Endothelial cell of umbilical vein (primary cell): Measurements from ENCODE around the gene ZSCAN5B. TPM values are rescaled to one million over a fixed set of nuclear protein-coding genes. Genes with fewer than 3 reads are reported as not detected.

Experiments
- BruUV-seq: library from RNA; stranded (reverse); fragments of 400-500 nt; replicated peaks from 2 replicates; lab custom pipeline; 2021; lab: Mats Ljungman, UMichigan
- CTCF ChIA-PET: fragments of 300-600, 350-600 bp; sonication (Branson Sonifier 250); formaldehyde crosslinking; loops from one replicate; lab custom pipeline; 2021; ENCODE audit warnings: antibody characterized with exemption, inconsistent platforms; lab: Charles Lee
- POLR2A ChIA-PET: fragments of 300-600, 350-600 bp; sonication (Branson Sonifier 250); formaldehyde crosslinking; loops from one replicate; lab custom pipeline; 2021; ENCODE audit warnings: antibody characterized with exemption, inconsistent platforms; lab: Charles Lee
- DNase-seq: peaks from one replicate; pipeline ENCODE4 v3.0.0-alpha.2; 2011; ENCODE audit warnings: low read depth, low spot score
- FAIRE-seq: peaks from 2 replicates; lab custom pipeline; 2011; peaks lifted over from hg19 to GRCh38; lab: Jason Lieb, UNC
- H2AFZ ChIP-seq: 2 replicates; pipeline ENCODE4 v1.6.0; 2012; ENCODE audit warnings: low read depth, low read length, control low read depth, inconsistent platforms
- H3K27ac ChIP-seq: 2 replicates; pipeline ENCODE4 v1.5.1; 2011; ENCODE audit warnings: low read depth, mild to moderate bottlenecking, control low read depth, low read length, moderate library complexity; ENCODE audit not compliant: insufficient read depth
- H3K27me3 ChIP-seq, 2 experiments: 2 replicates each; pipeline versions ENCODE4 v1.6.0 to v1.6.1; 2011; ENCODE audit warnings: low read length in 2 of 2, mixed read lengths in 1 of 2; ENCODE audit not compliant: control insufficient read depth in 2 of 2, insufficient read depth in 2 of 2
- H3K36me3 ChIP-seq, 2 experiments: 2 replicates in 1 of 2; 3 replicates in 1 of 2; pipeline ENCODE4 v1.5.1; 2011; ENCODE audit warnings: low read length in 2 of 2, mild to moderate bottlenecking in 1 of 2, moderate library complexity in 1 of 2; ENCODE audit not compliant: control insufficient read depth in 2 of 2, insufficient read depth in 2 of 2; ENCODE audit errors: extremely low read depth in 1 of 2
- H3K4me1 ChIP-seq: 3 replicates; pipeline ENCODE4 v1.5.1; 2011; ENCODE audit warnings: mild to moderate bottlenecking, low read length; ENCODE audit not compliant: control insufficient read depth, insufficient read depth; ENCODE audit errors: extremely low read depth
- H3K4me2 ChIP-seq: 2 replicates; pipeline ENCODE4 v1.6.1; 2011; ENCODE audit warnings: low read length, control low read depth, mixed read lengths; ENCODE audit not compliant: insufficient read depth
- H3K4me3 ChIP-seq, 3 experiments: fragments of 200-600 bp in 1 of 3; sonication (generic), shearing (Covaris generic) in 1 of 3; replicated peaks in 1 of 3; 2 replicates each; pipeline ENCODE4 v1.5.1; 2011 to 2016; ENCODE audit warnings: control low read depth in 3 of 3, low read length in 3 of 3, mild to moderate bottlenecking in 2 of 3, inconsistent platforms in 1 of 3, low read depth in 1 of 3, moderate library complexity in 1 of 3; ENCODE audit not compliant: insufficient read depth in 1 of 3
- H3K79me2 ChIP-seq: 2 replicates; pipeline ENCODE4 v1.6.0; 2012; ENCODE audit warnings: low read length, inconsistent platforms; ENCODE audit not compliant: control insufficient read depth, insufficient read depth
- H3K9ac ChIP-seq: replicated peaks from 2 replicates; pipeline ENCODE3; 2011; ENCODE audit warnings: low read length, control low read depth; ENCODE audit not compliant: insufficient read depth; ENCODE audit errors: extremely low read depth
- H3K9me1 ChIP-seq: replicated peaks from 3 replicates; pipeline ENCODE4 v1.6.0; 2011; ENCODE audit warnings: mild to moderate bottlenecking, low read length; ENCODE audit not compliant: control insufficient read depth, insufficient read depth; ENCODE audit errors: extremely low read depth
- H3K9me3 ChIP-seq: replicated peaks from 2 replicates; pipeline ENCODE4 v1.5.1; 2012; ENCODE audit warnings: low read length, inconsistent platforms; ENCODE audit not compliant: control insufficient read depth, insufficient read depth
- H4K20me1 ChIP-seq: replicated peaks from 2 replicates; pipeline ENCODE3; 2011; ENCODE audit warnings: mild to moderate bottlenecking, low read length; ENCODE audit not compliant: control insufficient read depth, insufficient read depth; ENCODE audit errors: extremely low read depth
- EZH2 ChIP-seq: IDR thresholded peaks from 2 replicates; pipeline ENCODE4 v1.6.1; 2012; ENCODE audit warnings: borderline replicate concordance, low read depth, mild to moderate bottlenecking, moderate library complexity, low read length, inconsistent platforms; ENCODE audit not compliant: severe bottlenecking
- FOS ChIP-seq: IDR thresholded peaks from 2 replicates; pipeline ENCODE4 v1.6.1; 2011; ENCODE audit warnings: mild to moderate bottlenecking, low read length, moderate library complexity, borderline replicate concordance; ENCODE audit not compliant: insufficient read depth
- GATA2 ChIP-seq: IDR thresholded peaks from 2 replicates; pipeline ENCODE4 v1.7.0; 2011; ENCODE audit warnings: low read depth, mild to moderate bottlenecking, moderate library complexity, mixed read lengths, low read length; ENCODE audit not compliant: insufficient read length, insufficient read depth
- JUN ChIP-seq: IDR thresholded peaks from 2 replicates; pipeline ENCODE4 v1.6.1; 2011; ENCODE audit warnings: borderline replicate concordance, low read depth; ENCODE audit not compliant: insufficient read length, insufficient read depth
- MYC ChIP-seq: IDR thresholded peaks from one replicate; pipeline ENCODE4 v1.6.1; 2011; ENCODE audit warnings: mild to moderate bottlenecking, low read depth, low read length
- POLR2A ChIP-seq: IDR thresholded peaks from 2 replicates; pipeline ENCODE4 v1.6.1; 2012; ENCODE audit warnings: low read depth, mild to moderate bottlenecking, control low read depth, low read length
- POLR2AphosphoS5 ChIP-seq: IDR thresholded peaks from 2 replicates; pipeline ENCODE4 v1.6.1; 2012; ENCODE audit warnings: low read depth, mild to moderate bottlenecking, control low read depth, low read length, moderate library complexity; ENCODE audit not compliant: insufficient read depth
- dilution Hi-C: fragments of 300-500 bp; cut with MboI; formaldehyde crosslinking; loops from one replicate; pipeline ENCODE4 v1.15.0; 2019; ENCODE audit warnings: low sequenced_read_pairs; ENCODE audit not compliant: extremely low pct_ligation_motif_present
- intact Hi-C: fragments of 100-400 bp; cut with micrococcal nuclease; formaldehyde crosslinking; loops from one replicate; pipeline ENCODE4 v1.10.0; 2022
- polyA plus RNA-seq, 4 experiments: library from polyadenylated mRNA; depleted of rRNA in 3 of 4; stranded (reverse) in 3 of 4; unstranded in 1 of 4; fragments of >200 nt; gene quantifications; 2 replicates each; pipeline versions ENCODE4 v1.2.1 to v1.2.3, GENCODE V29; 2011 to 2012; ENCODE audit warnings: missing spikeins in 1 of 4
- total RNA-seq: library from RNA; stranded (reverse); gene quantifications from 2 replicates; pipeline ENCODE4 v1.2.3, GENCODE V29; 2021
- TF ChIP-seq, protein P1 (sequence below), 2 donors: IDR thresholded peaks; 1 replicate in 1 of 2; 2 replicates in 1 of 2; pipeline ENCODE4 v1.5.1; 2011; ENCODE audit warnings: low read length in 2 of 2, mild to moderate bottlenecking in 2 of 2, moderate library complexity in 2 of 2, control low read depth in 1 of 2, inconsistent platforms in 1 of 2, low read depth in 1 of 2; ENCODE audit not compliant: insufficient read depth in 1 of 2; ENCODE audit errors: extremely low read depth in 1 of 2
- TF ChIP-seq, protein P2 (sequence below): IDR thresholded peaks from 2 replicates; pipeline ENCODE4 v1.6.1; 2011; ENCODE audit not compliant: insufficient read depth, insufficient read length

The ZSCAN5B gene
- total and polyA plus RNA-seq, 2 donors (not counting 3 experiments of a cell fraction or from before 2014, with no cell fraction given): 0.07 TPM; not detected in 1

DNA sequence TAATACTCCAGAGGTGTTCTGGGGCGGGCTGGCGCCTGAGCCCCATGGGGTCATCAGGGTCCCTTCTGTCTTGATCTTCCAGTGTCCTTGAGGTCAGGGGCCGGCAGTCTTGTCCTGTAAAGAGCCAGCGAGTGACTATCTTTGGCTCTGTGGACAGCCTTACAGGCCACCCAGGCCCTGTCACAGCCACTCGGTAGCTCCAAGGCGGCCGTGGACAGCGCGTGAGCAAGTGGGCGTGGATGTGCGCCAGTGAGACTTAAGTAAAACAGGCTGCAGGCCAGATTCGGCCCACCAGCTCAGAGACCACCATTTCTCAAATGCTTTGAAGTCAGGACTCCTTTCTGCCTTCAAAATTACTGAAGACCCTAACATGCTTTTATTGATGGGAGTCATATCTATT lies 52.8 kb downstream of the ZSCAN5B start:
- Histone ChIP-seq H2AFZ (no peak overlapping the region), H3K9me1 (no peaks in the 10 kb centered on the region), H3K4me2 (no peak overlapping the region), H3K36me3 (peaks cover 0 to 18% of the 10 kb centered on the region in 2 experiments), H3K27me3 (no peaks in the 10 kb centered on the region), H3K27ac (no peak overlapping the region), H3K9me3 (no peaks in the 10 kb centered on the region), H3K79me2 (peaks cover 23% of the 10 kb centered on the region), H3K4me3 (no peak overlapping the region), H3K4me1 (peaks cover 9% of the 10 kb centered on the region), H4K20me1 (no peaks in the 10 kb centered on the region), H3K9ac (no peak overlapping the region)
- CTCF ChIA-PET: interaction anchor here (1.3 kb wide), 1 partner anchor 12 kb away, joined by 3 read pairs; no protein-coding TSS in a partner anchor
- BruUV-seq: no TSS peak
- TF ChIP-seq FOS (no peak), POLR2A (no peak), MYC (no peak), POLR2AphosphoS5 (no peak), JUN (no peak), EZH2 (no peak), GATA2 (no peak)
- TF ChIP-seq, protein P1, sequence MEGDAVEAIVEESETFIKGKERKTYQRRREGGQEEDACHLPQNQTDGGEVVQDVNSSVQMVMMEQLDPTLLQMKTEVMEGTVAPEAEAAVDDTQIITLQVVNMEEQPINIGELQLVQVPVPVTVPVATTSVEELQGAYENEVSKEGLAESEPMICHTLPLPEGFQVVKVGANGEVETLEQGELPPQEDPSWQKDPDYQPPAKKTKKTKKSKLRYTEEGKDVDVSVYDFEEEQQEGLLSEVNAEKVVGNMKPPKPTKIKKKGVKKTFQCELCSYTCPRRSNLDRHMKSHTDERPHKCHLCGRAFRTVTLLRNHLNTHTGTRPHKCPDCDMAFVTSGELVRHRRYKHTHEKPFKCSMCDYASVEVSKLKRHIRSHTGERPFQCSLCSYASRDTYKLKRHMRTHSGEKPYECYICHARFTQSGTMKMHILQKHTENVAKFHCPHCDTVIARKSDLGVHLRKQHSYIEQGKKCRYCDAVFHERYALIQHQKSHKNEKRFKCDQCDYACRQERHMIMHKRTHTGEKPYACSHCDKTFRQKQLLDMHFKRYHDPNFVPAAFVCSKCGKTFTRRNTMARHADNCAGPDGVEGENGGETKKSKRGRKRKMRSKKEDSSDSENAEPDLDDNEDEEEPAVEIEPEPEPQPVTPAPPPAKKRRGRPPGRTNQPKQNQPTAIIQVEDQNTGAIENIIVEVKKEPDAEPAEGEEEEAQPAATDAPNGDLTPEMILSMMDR (IDR thresholded peaks at IDR 0.05; ENCODE audit: extremely low read depth in 1 of 2, insufficient read depth in 1 of 2, low read depth in 1 of 2, low read length in 2 of 2): no peak
- TF ChIP-seq, protein P2, sequence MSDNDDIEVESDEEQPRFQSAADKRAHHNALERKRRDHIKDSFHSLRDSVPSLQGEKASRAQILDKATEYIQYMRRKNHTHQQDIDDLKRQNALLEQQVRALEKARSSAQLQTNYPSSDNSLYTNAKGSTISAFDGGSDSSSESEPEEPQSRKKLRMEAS: no peak
- intact Hi-C loops (no loop called here), dilution Hi-C loops (no loop called here)
- POLR2A ChIA-PET: no interaction called here
- FAIRE-seq (no peak), DNase-seq (no peak)
